K562 (cell line): Measurements from ENCODE around the gene GTSE1. TPM values are rescaled to one million over a fixed set of nuclear protein-coding genes. Genes with fewer than 3 reads are reported as not detected.

Experiments
- ATAC-seq: fragments of 200-7000 bp; cut with Tn5 transposase; 3 replicates; pipeline ENCODE4 v1.9.1; 2020; ENCODE audit warnings: moderate library complexity
- BruUV-seq: library from RNA; stranded (reverse); fragments of 400-500 nt; replicated peaks from 2 replicates; lab custom pipeline; 2021; lab: Mats Ljungman, UMichigan
- CTCF ChIA-PET: fragments of 300-600 bp; formaldehyde crosslinking; extraction: SDS; loops from one replicate; lab custom pipeline; 2021; ENCODE audit warnings: low intra/inter-chr PET ratio; lab: Yijun Ruan, JAX
- POLR2A ChIA-PET: fragments of 300-600, 350-650 bp; sonication (Branson Sonifier 250); formaldehyde crosslinking; extraction: SDS; loops from one replicate; lab custom pipeline; 2021; ENCODE audit warnings: antibody characterized with exemption, inconsistent platforms; lab: Yijun Ruan, JAX
- DNase-seq, 4 experiments: peaks; one replicate each; pipeline versions ENCODE4 v3.0.0 to v3.0.0-alpha.2; 2011 to 2018; ENCODE audit warnings: low spot score in 3 of 4, mixed read lengths in 3 of 4; ENCODE audit errors: extremely low read depth in 1 of 4
- FAIRE-seq: peaks from 2 replicates; lab custom pipeline; 2011; peaks lifted over from hg19 to GRCh38; lab: Jason Lieb, UNC
- H2AFZ ChIP-seq: 2 replicates; pipeline ENCODE4 v1.6.0; 2011; ENCODE audit warnings: low read depth, low read length, control low read depth, inconsistent platforms
- H3K27ac ChIP-seq: fragments of 200-600 bp; 3 replicates; pipeline ENCODE4 v1.8.0; 2011; ENCODE audit warnings: low read depth, mild to moderate bottlenecking, control low read depth, inconsistent platforms, low read length, moderate library complexity, mixed read lengths; ENCODE audit errors: extremely low read depth
- H3K27me3 ChIP-seq, 2 experiments: fragments of 300-600 bp in 1 of 2; 2 replicates in 1 of 2; 3 replicates in 1 of 2; pipeline versions ENCODE4 v1.6.0 to v1.8.0; 2011; ENCODE audit warnings: inconsistent platforms in 2 of 2, low read length in 2 of 2, mild to moderate bottlenecking in 1 of 2, mixed read lengths in 1 of 2, moderate library complexity in 1 of 2; ENCODE audit not compliant: control insufficient read depth in 2 of 2, insufficient read depth in 2 of 2
- H3K36me3 ChIP-seq: fragments of 300-600 bp; 3 replicates; pipeline ENCODE4 v1.8.0; 2011; ENCODE audit warnings: mild to moderate bottlenecking, low read length, inconsistent platforms; ENCODE audit not compliant: control insufficient read depth, insufficient read depth
- H3K4me1 ChIP-seq, 2 experiments: fragments of 200-600 bp in 1 of 2; replicated peaks in 1 of 2; 2 replicates in 1 of 2; 3 replicates in 1 of 2; pipeline versions ENCODE4 v1.5.1 to v1.8.0; 2011; ENCODE audit warnings: inconsistent platforms in 2 of 2, low read length in 2 of 2, mild to moderate bottlenecking in 1 of 2, mixed read lengths in 1 of 2, moderate library complexity in 1 of 2; ENCODE audit not compliant: control insufficient read depth in 2 of 2, insufficient read depth in 2 of 2
- H3K4me2 ChIP-seq: 2 replicates; pipeline ENCODE4 v1.6.1; 2011; ENCODE audit warnings: low read length, control low read depth, inconsistent platforms, mixed read lengths; ENCODE audit not compliant: insufficient read depth
- H3K4me3 ChIP-seq: fragments of 200-600 bp; sonication (generic), shearing (Covaris generic); 2 replicates; pipeline ENCODE4 v1.5.1; 2016; ENCODE audit warnings: control low read depth, inconsistent platforms
- H3K79me2 ChIP-seq: fragments of 200-600 bp; 3 replicates; pipeline ENCODE4 v1.8.0; 2011; ENCODE audit warnings: low read length, inconsistent platforms; ENCODE audit not compliant: control insufficient read depth, insufficient read depth
- H3K9ac ChIP-seq, 2 experiments: 2 replicates each; pipeline versions ENCODE4 v1.6.0 to v1.6.1; 2011; ENCODE audit warnings: low read depth in 2 of 2, low read length in 2 of 2, control low read depth in 1 of 2, inconsistent platforms in 1 of 2, mild to moderate bottlenecking in 1 of 2, mixed read lengths in 1 of 2; ENCODE audit not compliant: insufficient read depth in 1 of 2
- H3K9me1 ChIP-seq: one replicate; pipeline ENCODE4 v1.6.0; 2011; ENCODE audit warnings: inconsistent platforms, mild to moderate bottlenecking, low read length, moderate library complexity; ENCODE audit not compliant: control insufficient read depth, insufficient read depth
- H3K9me3 ChIP-seq: replicated peaks from 2 replicates; pipeline ENCODE4 v1.5.1; 2011; ENCODE audit warnings: low read depth, low read length, inconsistent platforms; ENCODE audit not compliant: control insufficient read depth, insufficient read depth
- H4K20me1 ChIP-seq: replicated peaks from 2 replicates; pipeline ENCODE4 v1.6.1; 2011; ENCODE audit warnings: low read length, inconsistent platforms, mixed read lengths; ENCODE audit not compliant: control insufficient read depth, insufficient read depth
- ARID4B ChIP-seq: sonication (generic); formaldehyde crosslinking; IDR thresholded peaks from 2 replicates; pipeline ENCODE4 v1.8.0; 2022; ENCODE audit warnings: mild to moderate bottlenecking, missing genetic modification reagents
- CTBP1 ChIP-seq: fragments of 450-650 bp; IDR thresholded peaks from 2 replicates; pipeline ENCODE4 v1.6.1; 2016; ENCODE audit warnings: borderline replicate concordance
- E2F1 ChIP-seq: sonication (generic); formaldehyde crosslinking; IDR thresholded peaks from 2 replicates; pipeline ENCODE4 v1.8.1; 2023; ENCODE audit warnings: mild to moderate bottlenecking, missing genetic modification reagents, moderate library complexity
- HDAC1 ChIP-seq, 2 experiments: fragments of 450-650 bp; IDR thresholded peaks; 2 replicates each; pipeline ENCODE4 v1.6.1; 2016 to 2017; ENCODE audit warnings: inconsistent platforms in 1 of 2, mild to moderate bottlenecking in 1 of 2, moderate library complexity in 1 of 2
- IFI16 ChIP-seq: fragments of 250-450 bp; sonication (Bioruptor Pico); IDR thresholded peaks from 2 replicates; pipeline ENCODE4 v2.1.2; 2022; ENCODE audit warnings: mild to moderate bottlenecking, inconsistent platforms
- POLR2G ChIP-seq: fragments of 200-400 bp; formaldehyde crosslinking; IDR thresholded peaks from 2 replicates; pipeline ENCODE4 v1.6.1; 2017; ENCODE audit warnings: low read depth, mild to moderate bottlenecking, antibody characterized with exemption, low read length, moderate library complexity
- RBFOX2 ChIP-seq: fragments of 200-400 bp; formaldehyde crosslinking; IDR thresholded peaks from 2 replicates; pipeline ENCODE4 v1.6.1; 2017; ENCODE audit warnings: low read depth, mild to moderate bottlenecking, low read length, moderate library complexity
- SMARCA4 ChIP-seq: fragments of 450-650 bp; IDR thresholded peaks from 2 replicates; pipeline ENCODE4 v1.6.1; 2016
- TFAM ChIP-seq: fragments of 250-450 bp; sonication (Bioruptor Pico); conservative IDR thresholded peaks from 2 replicates; pipeline ENCODE4 v1.5.0; 2021; ENCODE audit warnings: mild to moderate bottlenecking, moderate library complexity
- ZC3H8 ChIP-seq: fragments of 450-650 bp; IDR thresholded peaks from 2 replicates; pipeline ENCODE4 v1.6.1; 2017
- ZNF316 ChIP-seq: fragments of 450-650 bp; IDR thresholded peaks from 2 replicates; pipeline ENCODE4 v1.6.1; 2016
- ZNF717 ChIP-seq: fragments of 250-450 bp; sonication (Bioruptor Pico); IDR thresholded peaks from 2 replicates; pipeline ENCODE4 v1.5.0; 2021
- WGBS: fragments of 100-300 bp; shearing (Covaris generic); methylation state at CpG from one replicate; pipeline ENCODE4 v1.1.6; 2016; ENCODE audit warnings: low coverage, mixed read lengths; ENCODE audit not compliant: insufficient coverage; ENCODE audit errors: missing lambda C conversion rate; 5-methylcytosine and 5-hydroxymethylcytosine counted together
- in situ Hi-C: fragments of 300-500 bp; cut with MboI; formaldehyde crosslinking; loops from 4 replicates; pipeline ENCODE4 v1.15.0; 2018; ENCODE audit warnings: inconsistent platforms, mixed read lengths
- intact Hi-C: fragments of 100-400 bp; cut with micrococcal nuclease; formaldehyde crosslinking; loops from 2 replicates; pipeline ENCODE4 v1.14.2; 2022
- polyA plus RNA-seq, 8 experiments: library from polyadenylated mRNA; depleted of rRNA in 4 of 8; stranded (reverse) in 5 of 8; unstranded in 3 of 8; fragments of >200 nt; fragmentation: Nextera tagmentation in 2 of 8; fragmentation: Illumina TruSeq in 1 of 8; extraction: Ambion mirVana in 2 of 8; extraction: Trizol in 1 of 8; gene quantifications; 2 replicates each; pipeline versions ENCODE4 v1.2.1 to v1.2.3, GENCODE V29; 2011 to 2014; ENCODE audit warnings: inconsistent platforms in 1 of 8, missing spikeins in 1 of 8
- total RNA-seq, 7 experiments: library from RNA; depleted of rRNA in 6 of 7; stranded (reverse); fragments of >200 nt in 6 of 7; fragmentation: Illumina TruSeq in 2 of 7; extraction: Trizol in 2 of 7; gene quantifications; 2 replicates each; pipeline versions ENCODE4 v1.2.1 to v1.2.3, GENCODE V29; 2011 to 2021; ENCODE audit warnings: low replicate concordance in 1 of 7

GTSE1 gene
- total and polyA plus RNA-seq, 9 of the 15 experiments (the other 6 are each of a cell fraction or from before 2014, with no cell fraction given): 2.5 to 22.5 (median 12.9) TPM

- DNase-seq (no peak), ATAC-seq (no peak), FAIRE-seq (no peak)
- no peak overlapping the region for H3K4me3 ChIP-seq
- H3K4me2 ChIP-seq: no peak overlapping the region
- no peak overlapping the region for H3K27ac ChIP-seq
- BruUV-seq: no TSS peak
- no peaks in the 10 kb centered on the region for H3K9me1 ChIP-seq
- H3K9me3 ChIP-seq: no peaks in the 10 kb centered on the region
- POLR2A ChIA-PET: no interaction called here
- 100% methylated on average over 3 of the region's 23 CpGs for WGBS
- intact Hi-C loops (no loop called here), in situ Hi-C loops (no loop called here)
- H3K4me1 ChIP-seq: no peaks in the 10 kb centered on the region; a peak in 1 of 5 replicates
- H3K9ac ChIP-seq: no peak overlapping the region
- peaks cover 85% of the 10 kb centered on the region; the same call in 2 of the 3 replicates for H3K36me3 ChIP-seq
- TF ChIP-seq ZNF316 (no peak), ZNF717 (CRISPR knock-in tag) (no peak), ARID4B (CRISPR knock-in tag) (no peak), TFAM (CRISPR knock-in tag) (no peak), POLR2G (peak; percentile 38; the same call in 1 of the 2 replicates), SMARCA4 (no peak), HDAC1 (IDR thresholded peaks at IDR 0.05) (no peak), IFI16 (no peak), RBFOX2 (peak; percentile 16; the same call in 1 of the 2 replicates), CTBP1 (no peak), E2F1 (CRISPR knock-in tag) (no peak), ZC3H8 (no peak)
- no peaks in the 10 kb centered on the region for H3K27me3 ChIP-seq
- peaks cover 3% of the 10 kb centered on the region; the same call in 1 of the 2 replicates for H4K20me1 ChIP-seq
- no peak overlapping the region for H2AFZ ChIP-seq
- CTCF ChIA-PET: no interaction called here
- H3K79me2 ChIP-seq: no peaks in the 10 kb centered on the region
Observed at GRCh38 chr22:46351767-46352166, 55.1 kb downstream of the GTSE1 start.
